ENCODE results near the gene TENT4A.

Gene TENT4A

GRCh38 chr5:6682239-6682638, 31.0 kb upstream of the TENT4A start:
- TF ChIP-seq JUND (IDR thresholded peaks at IDR 0.05; ENCODE audit: low read depth), result no peak
- DNase-seq (ENCODE audit: low read depth in 1 of 2, low spot score in 1 of 2), result no peak
- in situ Hi-C loops (cut with HindIII; ENCODE audit: low pct_unique_long_range_greater_than_20kb, low sequenced_read_pairs), result no loop called here

- in situ Hi-C loops (cut with HindIII; ENCODE audit: low pct_unique_long_range_greater_than_20kb, low sequenced_read_pairs), result no loop called here
- no peak for TF ChIP-seq JUND (IDR thresholded peaks at IDR 0.05; ENCODE audit: low read depth)
- no peak for DNase-seq (ENCODE audit: low read depth in 1 of 2, low spot score in 1 of 2)
These were observed 30.0 kb upstream of the TENT4A start for GRCh38 chr5:6683241-6683640.

DNA sequence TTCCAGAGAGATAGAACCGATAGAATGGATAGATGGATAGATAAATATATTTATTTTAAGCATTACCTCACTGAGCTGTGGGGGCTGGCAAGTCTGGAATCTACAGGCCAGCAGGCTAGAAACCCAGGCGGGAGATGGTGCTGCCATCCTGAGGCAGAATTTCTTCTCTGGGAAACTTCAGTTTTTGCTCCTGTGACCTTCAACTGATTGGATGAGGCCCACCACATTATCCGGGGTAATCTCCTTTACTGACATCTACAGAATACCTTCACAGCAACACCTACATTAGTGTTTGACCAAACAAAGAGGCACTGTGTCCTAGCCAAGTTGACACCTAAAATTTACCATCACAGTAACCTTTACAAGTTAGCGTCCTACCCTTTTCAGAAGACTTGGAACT, 29.2 kb upstream of the TENT4A start:
- TF ChIP-seq JUND (IDR thresholded peaks at IDR 0.05; ENCODE audit: low read depth), result no peak
- in situ Hi-C loops (cut with HindIII; ENCODE audit: low pct_unique_long_range_greater_than_20kb, low sequenced_read_pairs), result no loop called here
- DNase-seq (ENCODE audit: low read depth in 1 of 2, low spot score in 1 of 2), result no peak

GRCh38 chr5:6686501-6686900, 26.7 kb upstream of the TENT4A start:
- DNase-seq (ENCODE audit: low read depth in 1 of 2, low spot score in 1 of 2), result no peak
- no peak for TF ChIP-seq JUND (IDR thresholded peaks at IDR 0.05; ENCODE audit: low read depth)
- in situ Hi-C loops (cut with HindIII; ENCODE audit: low pct_unique_long_range_greater_than_20kb, low sequenced_read_pairs), result no loop called here

DNA sequence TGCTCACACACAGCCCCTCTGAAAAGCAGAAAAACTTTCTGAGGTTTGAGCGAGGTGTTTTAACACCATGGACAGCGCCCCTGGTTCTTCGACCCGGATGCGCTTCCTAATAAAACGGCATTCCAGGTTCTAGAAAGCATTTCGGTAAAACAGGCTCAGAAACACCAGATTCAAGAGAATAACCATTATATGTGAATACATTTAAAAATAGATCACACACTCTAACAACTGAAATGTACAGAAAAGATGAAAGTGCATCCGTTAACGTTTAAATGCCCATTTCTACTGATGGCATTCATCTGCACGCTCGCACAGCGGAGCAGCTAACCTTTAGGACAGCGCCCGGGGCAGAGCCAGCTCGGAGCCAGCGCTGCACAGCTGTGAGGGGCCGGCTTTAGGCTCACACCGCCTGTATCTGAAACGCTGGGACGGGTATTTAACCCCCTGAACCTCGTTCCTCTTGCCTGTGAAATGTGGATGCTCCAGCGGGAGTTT, 26.3 kb upstream of the TENT4A start:
- DNase-seq (ENCODE audit: low read depth in 1 of 2, low spot score in 1 of 2), result peak; percentile 37 to 71
- TF ChIP-seq JUND (IDR thresholded peaks at IDR 0.05; ENCODE audit: low read depth), result no peak
- in situ Hi-C loops (cut with HindIII; ENCODE audit: low pct_unique_long_range_greater_than_20kb, low sequenced_read_pairs), result no loop called here

GRCh38 chr5:6687505-6687904, 25.7 kb upstream of the TENT4A start:
- no peak for TF ChIP-seq JUND (IDR thresholded peaks at IDR 0.05; ENCODE audit: low read depth)
- in situ Hi-C loops (cut with HindIII; ENCODE audit: low pct_unique_long_range_greater_than_20kb, low sequenced_read_pairs), result no loop called here
- no peak for DNase-seq (ENCODE audit: low read depth in 1 of 2, low spot score in 1 of 2)

DNA sequence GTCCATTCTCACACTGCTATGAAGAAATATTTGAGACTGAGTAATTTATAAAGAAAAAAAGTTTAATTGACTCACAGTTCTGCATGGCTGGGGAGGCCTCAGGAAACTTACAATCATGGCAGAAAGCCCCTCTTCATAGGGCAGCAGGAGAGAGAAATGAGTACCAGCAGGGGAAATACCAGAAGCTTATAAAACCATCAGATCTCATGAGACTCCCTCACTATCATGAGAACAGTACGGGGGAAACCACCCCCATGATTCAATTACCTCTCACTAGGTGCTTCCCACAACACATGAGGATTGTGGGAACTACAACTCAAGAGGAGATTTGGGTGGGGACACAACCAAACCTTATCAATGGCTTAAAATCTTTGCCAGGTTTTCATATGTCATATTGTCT, 20.3 kb upstream of the TENT4A start:
- DNase-seq (ENCODE audit: low read depth in 1 of 2, low spot score in 1 of 2), result no peak
- in situ Hi-C loops (cut with HindIII; ENCODE audit: low pct_unique_long_range_greater_than_20kb, low sequenced_read_pairs), result no loop called here
- no peak for TF ChIP-seq JUND (IDR thresholded peaks at IDR 0.05; ENCODE audit: low read depth)

- DNase-seq (ENCODE audit: low read depth in 1 of 2, low spot score in 1 of 2), result no peak
- in situ Hi-C loops (cut with HindIII; ENCODE audit: low pct_unique_long_range_greater_than_20kb, low sequenced_read_pairs), result no loop called here
- TF ChIP-seq JUND (IDR thresholded peaks at IDR 0.05; ENCODE audit: low read depth), result no peak
These were observed 14.5 kb upstream of the TENT4A start for GRCh38 chr5:6698696-6699095.

DNA sequence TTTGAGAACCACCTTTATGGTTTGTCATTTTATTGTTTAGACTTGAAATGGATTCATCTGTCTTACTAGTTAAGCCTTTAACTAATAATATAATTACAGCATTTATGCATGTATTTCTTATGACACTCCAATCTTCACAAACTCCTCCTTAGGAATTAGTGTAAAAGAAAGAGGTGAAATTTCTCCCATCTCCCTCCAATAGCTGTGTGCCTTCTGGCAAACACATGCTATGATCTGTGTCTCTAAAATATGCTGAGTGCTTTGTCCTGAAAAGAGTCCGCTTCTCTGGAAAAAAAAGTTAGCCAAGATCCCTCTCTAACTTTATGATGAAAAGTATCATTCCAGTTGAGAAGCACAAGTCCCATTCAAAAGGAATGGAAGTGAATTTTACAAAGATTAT, 13.9 kb upstream of the TENT4A start:
- in situ Hi-C loops (cut with HindIII; ENCODE audit: low pct_unique_long_range_greater_than_20kb, low sequenced_read_pairs), result no loop called here
- DNase-seq (ENCODE audit: low read depth in 1 of 2, low spot score in 1 of 2), result no peak
- no peak for TF ChIP-seq JUND (IDR thresholded peaks at IDR 0.05; ENCODE audit: low read depth)

GRCh38 chr5:6700074-6700684, 13.1 kb upstream of the TENT4A start:
- in situ Hi-C loops (cut with HindIII; ENCODE audit: low pct_unique_long_range_greater_than_20kb, low sequenced_read_pairs), result no loop called here
- DNase-seq (ENCODE audit: low read depth in 1 of 2, low spot score in 1 of 2), result peak in 1 of 2 experiments; percentile 67
- TF ChIP-seq JUND (IDR thresholded peaks at IDR 0.05; ENCODE audit: low read depth), result no peak

DNA sequence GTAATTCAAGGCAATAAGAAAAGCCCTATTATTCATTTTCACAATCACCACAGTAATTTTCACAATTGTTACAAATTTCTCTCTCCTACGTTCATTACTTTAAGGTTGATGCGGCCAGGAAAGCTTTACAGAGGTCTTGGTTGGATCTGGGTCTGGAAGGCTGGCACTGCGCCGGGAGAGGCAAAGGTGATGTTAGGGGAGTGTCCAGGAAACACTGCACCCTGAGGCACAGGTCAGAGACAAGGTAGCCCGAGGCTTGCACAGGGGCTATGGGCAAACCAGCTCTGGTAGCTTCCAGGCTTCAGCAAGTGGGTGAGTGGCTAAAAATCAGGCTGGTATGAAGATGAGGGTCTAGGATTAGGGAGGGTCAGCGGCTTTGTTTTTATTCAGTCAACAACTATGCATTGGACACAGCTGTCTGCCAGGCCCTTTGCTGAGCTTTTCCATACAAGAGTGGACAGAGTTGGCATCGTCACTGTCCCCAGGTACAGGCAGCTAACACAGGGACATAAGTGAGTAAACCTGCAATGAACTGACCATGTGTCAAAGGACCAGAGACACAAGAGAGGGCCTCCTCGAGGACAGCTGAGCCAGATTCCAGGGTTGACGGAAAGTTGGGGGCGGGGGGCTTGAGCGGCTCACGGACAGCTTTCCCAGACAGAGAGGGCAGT, 12.4 kb upstream of the TENT4A start:
- DNase-seq (ENCODE audit: low read depth in 1 of 2, low spot score in 1 of 2), result no peak
- TF ChIP-seq JUND (IDR thresholded peaks at IDR 0.05; ENCODE audit: low read depth), result no peak
- in situ Hi-C loops (cut with HindIII; ENCODE audit: low pct_unique_long_range_greater_than_20kb, low sequenced_read_pairs), result no loop called here

- TF ChIP-seq JUND (IDR thresholded peaks at IDR 0.05; ENCODE audit: low read depth), result no peak
- in situ Hi-C loops (cut with HindIII; ENCODE audit: low pct_unique_long_range_greater_than_20kb, low sequenced_read_pairs), result no loop called here
- DNase-seq (ENCODE audit: low read depth in 1 of 2, low spot score in 1 of 2), result no peak
These were observed 11.7 kb upstream of the TENT4A start for GRCh38 chr5:6701491-6701890.

GRCh38 chr5:6702633-6703032, 10.6 kb upstream of the TENT4A start:
- no peak for TF ChIP-seq JUND (IDR thresholded peaks at IDR 0.05; ENCODE audit: low read depth)
- in situ Hi-C loops (cut with HindIII; ENCODE audit: low pct_unique_long_range_greater_than_20kb, low sequenced_read_pairs), result no loop called here
- DNase-seq (ENCODE audit: low read depth in 1 of 2, low spot score in 1 of 2), result no peak

DNA sequence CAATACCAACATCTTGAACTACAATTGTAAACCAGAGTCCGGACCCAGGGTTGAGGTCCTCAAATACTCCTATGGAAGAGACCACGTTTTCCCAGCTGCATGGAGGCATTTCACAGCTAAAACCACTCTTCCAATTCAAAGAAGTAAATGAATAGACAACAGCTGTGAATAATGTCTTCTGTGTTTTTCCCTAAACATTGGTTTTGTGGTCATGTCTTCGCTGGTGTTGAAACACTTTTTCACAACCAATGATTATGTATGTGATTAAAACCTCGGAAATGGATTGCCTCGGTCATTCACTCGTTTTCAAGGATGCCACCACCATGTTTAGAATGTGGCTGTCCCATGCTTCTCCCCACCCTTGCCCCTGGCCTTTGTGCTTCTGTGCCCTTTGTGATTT, 9.4 kb upstream of the TENT4A start:
- DNase-seq (ENCODE audit: low read depth in 1 of 2, low spot score in 1 of 2), result no peak
- in situ Hi-C loops (cut with HindIII; ENCODE audit: low pct_unique_long_range_greater_than_20kb, low sequenced_read_pairs), result no loop called here
- no peak for TF ChIP-seq JUND (IDR thresholded peaks at IDR 0.05; ENCODE audit: low read depth)

Measured in T47D (cell line).